HG03520 (cell line): ENCODE data around the gene SUN2.

ENCODE experiments used
- ATAC-seq: cut with Tn5 transposase; IDR thresholded peaks from one replicate; pipeline ENCODE4 v1.9.1; 2021; ENCODE audit warnings: mild to moderate bottlenecking, moderate library complexity; ENCODE audit not compliant: unreplicated experiment

The SUN2 gene

GRCh38 chr22:38755155-38755910 lies 465 bp downstream of the SUN2 start:
- ATAC-seq = peak; percentile 16

- ATAC-seq = no peak
Observed at GRCh38 chr22:38754751-38755154, 1.0 kb downstream of the SUN2 start.

DNA sequence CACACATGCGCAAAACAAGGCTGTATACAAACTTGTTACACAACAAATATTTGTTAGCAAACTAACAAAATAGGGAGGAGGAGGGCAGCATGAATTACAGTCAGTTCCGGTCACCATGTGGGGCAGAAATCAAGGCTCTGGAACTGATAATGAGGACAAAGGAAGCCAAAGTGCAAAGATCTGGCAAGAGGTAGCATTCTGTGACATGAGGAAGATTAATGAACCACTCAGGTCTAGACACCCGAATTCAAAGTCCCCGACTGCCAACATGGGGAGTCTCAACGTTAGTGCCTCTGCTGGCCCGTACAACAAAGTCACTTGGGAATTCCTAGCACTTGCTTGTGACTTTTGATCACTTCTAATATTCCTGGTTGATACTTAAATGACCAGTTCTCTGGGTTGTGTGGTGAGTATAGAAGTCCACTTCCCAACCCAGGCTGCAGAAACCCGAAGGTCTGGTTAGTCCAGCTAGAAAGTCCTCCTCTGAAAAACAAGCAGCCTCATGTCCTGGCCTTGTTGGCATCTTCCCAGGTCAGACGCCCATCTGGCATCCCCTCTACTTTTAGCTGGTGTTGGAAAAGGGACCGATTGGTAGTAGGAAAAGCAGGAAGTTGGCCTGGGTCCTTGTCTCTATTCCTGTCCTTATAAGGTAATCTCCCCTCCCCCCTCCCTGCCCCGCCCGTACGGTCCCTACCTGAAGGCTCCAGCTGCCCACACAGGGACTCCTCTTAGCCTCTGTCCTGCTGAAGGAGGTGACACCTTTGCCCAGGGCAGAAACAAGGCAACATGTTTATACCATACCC lies 1.6 kb downstream of the SUN2 start:
- no peak for ATAC-seq

DNA sequence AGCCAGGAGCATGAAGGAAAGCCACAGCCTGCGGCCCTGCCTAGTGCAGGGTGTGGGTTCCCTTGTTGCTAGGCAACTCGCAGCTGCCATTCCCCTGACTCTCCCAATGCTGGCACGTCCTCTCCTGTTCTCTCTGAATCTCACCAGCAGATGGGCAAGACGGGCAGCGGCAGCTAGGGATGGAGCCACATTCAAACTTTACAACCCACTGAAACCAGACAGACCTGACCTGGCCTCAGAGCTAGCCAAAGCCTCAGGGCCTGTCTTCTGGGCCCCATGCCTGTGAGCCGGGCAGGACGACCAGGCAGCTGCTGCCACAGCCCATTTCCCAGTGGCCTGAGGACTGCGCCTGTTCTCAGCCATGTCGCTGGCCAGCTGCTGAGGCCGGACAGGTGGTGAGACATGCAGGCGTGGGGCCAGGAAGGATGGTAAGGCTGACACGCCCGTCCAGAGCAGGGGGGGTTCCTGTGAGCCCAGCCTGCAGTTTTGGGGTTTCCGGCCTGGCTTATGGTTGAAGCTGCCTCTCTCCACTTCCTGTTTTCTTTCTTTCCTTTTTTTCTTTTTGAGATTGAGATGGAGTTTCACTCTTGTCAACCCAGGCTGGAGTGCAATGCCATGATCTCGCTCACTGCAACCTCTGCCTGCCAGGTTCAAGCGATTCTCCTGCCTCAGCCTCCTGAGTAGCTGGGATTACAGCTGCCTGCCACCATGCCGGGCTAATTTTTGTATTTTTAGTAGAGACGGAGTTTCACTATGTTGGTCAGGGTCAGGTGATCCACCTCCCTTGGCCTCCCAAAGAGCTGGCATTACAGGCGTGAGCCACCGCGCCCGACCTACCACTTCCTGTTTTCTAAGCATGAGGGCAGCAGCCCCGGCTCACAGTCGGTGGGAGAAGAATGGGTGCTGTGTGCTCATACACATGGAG lies 4.1 kb downstream of the SUN2 start:
- no peak for ATAC-seq

GRCh38 chr22:38751066-38751421 lies 4.8 kb downstream of the SUN2 start:
- no peak for ATAC-seq

DNA sequence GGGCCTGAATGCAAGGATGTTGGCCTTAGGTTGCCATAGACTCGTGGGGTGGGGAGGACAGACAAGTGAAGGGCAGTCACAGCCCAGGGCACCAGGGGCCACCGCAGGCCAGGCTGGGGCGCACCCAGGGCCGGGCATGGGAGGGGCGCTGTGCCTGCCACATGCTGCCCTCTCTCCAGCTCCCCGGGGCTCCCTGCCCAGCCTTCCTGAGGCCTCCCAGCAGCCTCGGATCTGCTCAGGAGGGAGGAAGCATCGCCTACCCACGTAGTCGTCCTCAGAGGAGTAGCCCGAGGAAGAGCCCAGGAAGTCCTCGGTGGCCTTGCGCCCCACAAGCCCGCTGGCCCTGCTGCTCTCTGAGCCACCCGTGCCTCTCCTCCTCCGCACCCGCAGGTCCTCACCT lies 5.2 kb downstream of the SUN2 start:
- ATAC-seq = no peak

DNA sequence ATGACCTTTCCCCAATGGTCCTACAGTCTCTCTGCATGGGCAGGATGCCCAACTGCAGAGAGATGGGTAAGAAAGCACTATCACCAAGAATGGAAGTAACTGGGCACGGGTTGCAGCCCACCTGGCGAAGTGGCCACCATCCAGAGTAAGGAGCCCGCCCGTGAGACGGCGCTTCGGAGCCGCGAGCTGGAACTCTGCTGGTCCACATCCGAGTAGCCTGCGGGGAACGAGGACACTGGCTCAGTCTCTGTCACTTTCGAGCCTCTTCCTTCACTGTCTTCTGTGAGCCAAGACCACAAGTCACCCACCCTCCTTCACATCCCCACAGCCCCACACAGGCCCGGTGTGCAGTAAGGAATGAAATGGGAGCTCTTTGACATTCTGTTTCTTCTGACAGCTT lies 5.7 kb downstream of the SUN2 start:
- ATAC-seq = no peak

DNA sequence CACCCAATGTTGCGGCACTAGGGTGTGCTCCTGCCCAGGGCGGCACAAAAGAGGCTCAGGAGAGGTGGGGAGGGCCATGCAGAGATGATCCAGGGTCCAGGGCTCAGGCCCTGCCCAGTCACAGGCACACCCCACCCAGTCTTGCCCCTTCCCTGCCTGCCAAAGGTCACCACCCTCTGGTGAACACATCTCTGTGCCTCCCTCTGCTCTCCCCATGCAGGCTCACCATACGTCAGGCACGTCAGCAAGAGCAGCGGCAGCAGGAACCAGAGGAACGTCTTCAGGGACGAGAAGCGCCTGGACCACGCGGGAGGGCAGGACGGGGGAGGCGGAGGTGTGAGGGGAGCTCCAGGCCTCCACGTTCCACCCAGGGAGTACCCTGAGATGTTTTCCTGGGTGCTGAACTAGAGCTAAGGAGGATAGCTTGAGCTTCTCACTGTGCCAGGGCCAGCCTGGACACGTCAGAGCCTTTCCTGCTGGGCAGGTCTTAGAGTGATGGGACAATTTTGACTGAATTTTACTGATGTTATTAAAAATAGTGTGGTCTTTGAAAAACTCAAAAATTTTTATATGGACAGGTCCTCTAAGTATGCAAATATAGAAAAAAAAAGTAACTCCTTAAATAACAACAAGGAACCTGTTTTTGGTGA lies 7.2 kb downstream of the SUN2 start:
- ATAC-seq = no peak

DNA sequence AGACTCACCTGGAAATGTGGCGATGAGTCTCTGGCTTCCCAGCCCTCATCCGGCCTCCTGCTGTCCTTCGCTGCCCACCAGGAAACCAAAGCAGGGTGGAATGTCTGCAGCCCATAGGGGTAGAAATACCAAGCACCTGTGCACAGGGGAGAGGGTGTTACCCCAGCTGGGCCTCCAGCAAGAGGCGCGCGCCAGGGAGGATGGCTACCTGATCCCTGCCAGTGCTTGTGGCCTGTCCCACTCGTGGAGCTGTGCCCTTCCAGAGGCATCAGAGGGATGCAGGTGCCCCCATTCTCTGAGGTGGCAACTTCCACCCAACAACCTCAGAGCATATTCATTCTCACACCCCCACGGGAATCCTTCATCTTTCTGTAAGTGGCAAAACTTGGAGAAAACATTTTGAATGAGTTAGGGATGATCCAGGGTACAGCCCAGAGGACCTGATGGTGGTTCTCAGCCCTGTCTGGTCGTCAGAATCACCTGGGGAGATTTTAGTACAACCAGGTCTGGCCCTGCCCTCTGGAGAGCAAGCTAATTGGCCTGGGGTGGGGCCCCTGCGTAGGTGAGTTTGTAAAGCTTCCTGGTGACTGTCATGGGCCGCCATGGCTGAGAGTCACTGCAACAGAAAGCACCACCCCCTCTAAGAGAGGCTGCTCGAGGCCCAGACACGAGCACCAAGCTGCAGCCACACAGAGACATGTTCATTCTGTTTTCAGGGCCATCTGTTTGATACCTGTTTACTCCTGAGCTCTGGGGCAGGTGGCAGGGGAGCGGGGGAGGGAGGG lies 9.9 kb downstream of the SUN2 start:
- ATAC-seq = no peak

DNA sequence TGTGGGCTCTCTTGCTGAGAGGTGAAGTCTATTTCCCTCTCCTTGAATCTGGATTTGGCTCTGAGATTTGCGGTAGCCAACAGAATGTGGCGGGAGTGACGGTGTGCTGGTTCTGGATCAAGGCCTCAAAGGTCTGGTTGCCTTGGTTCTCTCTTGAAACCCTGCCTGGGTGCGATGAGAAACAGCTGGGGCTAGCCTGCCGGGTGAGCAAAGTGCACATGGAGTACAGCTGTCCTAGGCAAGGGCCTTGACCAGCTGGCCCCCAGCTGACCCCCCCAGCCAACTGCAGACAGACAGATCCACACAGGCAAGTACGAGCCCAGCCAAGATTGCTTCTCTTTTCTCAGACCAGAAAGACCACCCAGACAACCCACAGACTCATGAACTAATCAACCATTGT lies 10.8 kb downstream of the SUN2 start:
- no peak for ATAC-seq

DNA sequence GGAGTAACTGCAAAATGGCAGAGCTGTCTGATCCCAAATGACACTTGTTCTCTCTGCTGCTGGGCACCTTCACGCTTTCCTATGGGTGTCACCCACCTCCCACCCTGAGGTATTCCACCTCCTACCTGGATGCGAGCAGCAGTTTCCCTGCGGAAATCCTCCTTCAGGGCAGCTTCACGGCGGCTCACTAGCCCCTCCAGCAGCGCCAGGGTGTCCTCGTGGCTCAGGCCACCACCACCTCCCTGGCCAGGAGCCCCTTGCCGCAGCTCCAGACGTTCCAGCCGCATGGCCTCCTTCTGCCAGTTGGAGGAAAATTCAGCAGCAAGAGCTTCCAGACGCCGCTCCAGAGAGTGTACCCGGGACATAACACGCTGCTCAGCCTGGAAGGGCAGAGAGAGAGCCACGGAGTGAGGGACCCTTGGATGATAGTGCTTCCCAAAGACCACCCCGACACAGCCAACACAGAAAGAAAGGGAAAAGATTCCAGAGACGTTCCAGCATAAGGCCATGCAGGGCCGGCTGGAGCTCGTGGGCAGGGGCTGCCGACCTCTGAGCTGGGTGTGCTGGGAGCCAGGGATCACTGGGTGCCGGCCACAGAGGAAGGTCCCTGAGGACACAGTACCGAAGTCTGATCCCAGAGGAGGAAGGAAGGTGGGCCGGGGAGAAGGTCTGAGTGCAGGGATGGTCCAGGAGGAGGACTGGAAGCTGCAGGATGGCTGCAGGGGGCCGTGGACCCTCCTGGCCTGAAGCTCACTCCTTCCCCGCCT lies 13.4 kb downstream of the SUN2 start:
- ATAC-seq = no peak

DNA sequence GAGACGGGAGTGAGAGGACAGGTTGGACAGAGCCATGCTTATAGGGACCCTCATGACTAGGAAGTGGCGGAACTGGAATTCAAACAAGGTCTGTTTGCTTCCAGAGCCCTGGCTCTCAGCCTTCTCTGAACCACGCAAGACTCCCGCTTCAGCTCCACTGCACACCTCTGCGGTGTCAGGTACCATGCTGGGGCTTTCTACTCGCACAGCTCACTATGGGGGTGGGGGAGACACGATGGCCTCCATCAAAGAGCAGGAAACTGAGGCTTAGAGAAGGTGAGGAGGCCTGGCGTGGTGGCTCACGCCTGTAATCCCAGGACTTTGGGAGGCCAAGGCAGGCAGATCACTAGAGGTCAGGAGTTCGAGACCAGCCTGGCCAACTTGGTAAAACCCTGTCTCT lies 14.2 kb downstream of the SUN2 start:
- no peak for ATAC-seq

DNA sequence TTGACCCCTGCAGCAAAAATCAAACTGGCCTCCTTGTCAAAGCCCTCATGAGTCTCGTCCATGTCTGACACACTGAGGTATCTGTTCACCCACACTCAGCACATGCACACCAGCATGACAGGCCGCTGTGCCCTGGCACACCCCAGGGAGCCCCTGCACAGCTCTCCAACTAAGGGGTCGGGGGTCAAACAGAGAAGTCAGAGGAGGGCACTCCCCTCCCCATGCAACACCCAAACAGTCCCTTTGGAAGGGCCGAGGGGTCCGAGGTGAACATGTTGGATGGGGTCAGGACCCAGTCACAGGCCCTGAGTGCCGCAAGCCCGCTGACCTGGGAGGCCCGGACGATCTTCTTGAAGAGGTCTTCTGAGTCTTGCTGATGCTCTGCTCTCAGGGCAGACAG lies 14.6 kb downstream of the SUN2 start:
- no peak for ATAC-seq

- ATAC-seq = no peak
Observed at GRCh38 chr22:38740754-38741153, 15.0 kb downstream of the SUN2 start.

- no peak for ATAC-seq
Observed at GRCh38 chr22:38740116-38740723, 15.6 kb downstream of the SUN2 start.

DNA sequence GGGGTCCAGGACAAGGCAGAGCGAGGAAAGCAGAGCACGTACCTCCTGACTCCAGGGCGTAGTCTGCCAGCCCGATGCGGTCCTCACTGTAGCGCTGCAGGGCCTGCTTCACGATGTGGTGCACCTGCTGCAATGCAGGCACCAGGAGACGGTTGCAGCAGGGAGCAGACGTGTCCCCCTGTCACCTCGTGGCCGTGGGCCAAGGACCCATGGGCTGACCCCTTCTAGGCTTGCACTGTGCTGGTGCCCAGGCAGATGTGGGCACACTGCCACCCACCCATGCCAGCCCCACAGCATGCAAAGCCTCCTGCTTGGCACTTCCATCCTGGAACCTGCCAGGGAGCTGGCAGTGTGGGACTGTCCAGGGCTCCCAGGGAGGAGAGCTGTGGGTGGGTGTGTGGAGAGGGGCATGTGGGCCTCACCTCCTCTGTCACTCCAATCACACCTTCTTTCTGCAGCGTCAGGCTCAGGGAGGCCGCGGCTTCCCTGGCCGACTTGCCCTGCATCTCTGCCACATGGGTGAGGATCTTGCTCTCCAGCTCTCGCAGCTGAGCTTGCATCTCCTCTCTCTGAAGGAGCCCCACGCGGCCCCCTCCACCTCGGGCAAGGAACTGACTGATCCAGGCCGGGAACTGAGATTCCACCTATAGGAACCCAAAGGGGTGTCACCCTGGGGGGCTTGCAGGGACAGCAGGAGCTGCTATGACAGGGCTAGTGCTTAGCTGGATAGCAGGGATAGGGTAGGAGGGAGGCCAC lies 16.3 kb downstream of the SUN2 start:
- ATAC-seq = no peak

GRCh38 chr22:38738475-38739070 lies 17.2 kb downstream of the SUN2 start:
- ATAC-seq = no peak
